ENCODE data around the gene CHST15.

Gene CHST15

GRCh38 chr10:124007102-124007772, 86.2 kb downstream of the CHST15 start:
- H3K27ac Mint-ChIP-seq (ENCODE audit: low read depth) = no peak overlapping the region
- H3K9me3 Mint-ChIP-seq = no peaks in the 10 kb centered on the region
- no peak for DNase-seq (ENCODE audit: low spot score in 2 of 2)
- no peaks in the 10 kb centered on the region for H3K36me3 Mint-ChIP-seq (ENCODE audit: insufficient read depth)
- peaks cover 25% of the 10 kb centered on the region for H3K27me3 Mint-ChIP-seq
- H3K4me3 Mint-ChIP-seq = no peak overlapping the region
- no peaks in the 10 kb centered on the region for H3K4me1 Mint-ChIP-seq
- no peak for ATAC-seq (replicated peaks; ENCODE audit: extremely low read depth, poor library complexity, severe bottlenecking)

- no peak overlapping the region for H3K4me3 Mint-ChIP-seq
- DNase-seq (ENCODE audit: low spot score in 2 of 2) (no peak), ATAC-seq (replicated peaks; ENCODE audit: extremely low read depth, poor library complexity, severe bottlenecking) (no peak)
- no peaks in the 10 kb centered on the region for H3K9me3 Mint-ChIP-seq
- no peaks in the 10 kb centered on the region for H3K36me3 Mint-ChIP-seq (ENCODE audit: insufficient read depth)
- H3K27ac Mint-ChIP-seq (ENCODE audit: low read depth) = no peak overlapping the region
- peaks cover 26% of the 10 kb centered on the region for H3K27me3 Mint-ChIP-seq
- no peaks in the 10 kb centered on the region for H3K4me1 Mint-ChIP-seq
Measured at GRCh38 chr10:124006526-124006925, 86.9 kb downstream of the CHST15 start.

- H3K4me3 Mint-ChIP-seq = no peak overlapping the region
- H3K4me1 Mint-ChIP-seq = no peaks in the 10 kb centered on the region
- DNase-seq (ENCODE audit: low spot score in 2 of 2) (no peak), ATAC-seq (replicated peaks; ENCODE audit: extremely low read depth, poor library complexity, severe bottlenecking) (no peak)
- H3K27ac Mint-ChIP-seq (ENCODE audit: low read depth) = no peak overlapping the region
- no peaks in the 10 kb centered on the region for H3K36me3 Mint-ChIP-seq (ENCODE audit: insufficient read depth)
- H3K9me3 Mint-ChIP-seq = no peaks in the 10 kb centered on the region
- peaks cover 31% of the 10 kb centered on the region for H3K27me3 Mint-ChIP-seq
Measured at GRCh38 chr10:124005991-124006392, 87.4 kb downstream of the CHST15 start.

GRCh38 chr10:124005091-124005490, 88.3 kb downstream of the CHST15 start:
- Mint-ChIP-seq H3K4me3 (no peak overlapping the region), H3K9me3 (no peaks in the 10 kb centered on the region), H3K27ac (ENCODE audit: low read depth) (no peak overlapping the region), H3K36me3 (ENCODE audit: insufficient read depth) (no peaks in the 10 kb centered on the region), H3K4me1 (no peaks in the 10 kb centered on the region), H3K27me3 (peaks cover 40% of the 10 kb centered on the region)
- DNase-seq (ENCODE audit: low spot score in 2 of 2) (no peak), ATAC-seq (replicated peaks; ENCODE audit: extremely low read depth, poor library complexity, severe bottlenecking) (no peak)

- Mint-ChIP-seq H3K27ac (ENCODE audit: low read depth) (no peak overlapping the region), H3K4me1 (no peaks in the 10 kb centered on the region), H3K9me3 (no peaks in the 10 kb centered on the region), H3K4me3 (no peak overlapping the region), H3K27me3 (peaks cover 45% of the 10 kb centered on the region), H3K36me3 (ENCODE audit: insufficient read depth) (no peaks in the 10 kb centered on the region)
- ATAC-seq (replicated peaks; ENCODE audit: extremely low read depth, poor library complexity, severe bottlenecking) (no peak), DNase-seq (ENCODE audit: low spot score in 2 of 2) (no peak)
Measured at GRCh38 chr10:124004663-124005004, 88.8 kb downstream of the CHST15 start.

GRCh38 chr10:124003871-124004662, 89.3 kb downstream of the CHST15 start:
- no peak overlapping the region for H3K4me3 Mint-ChIP-seq
- no peaks in the 10 kb centered on the region for H3K36me3 Mint-ChIP-seq (ENCODE audit: insufficient read depth)
- H3K27me3 Mint-ChIP-seq = peaks cover 51% of the 10 kb centered on the region
- no peak overlapping the region for H3K27ac Mint-ChIP-seq (ENCODE audit: low read depth)
- no peaks in the 10 kb centered on the region for H3K4me1 Mint-ChIP-seq
- DNase-seq (ENCODE audit: low spot score in 2 of 2) (no peak), ATAC-seq (replicated peaks; ENCODE audit: extremely low read depth, poor library complexity, severe bottlenecking) (no peak)
- H3K9me3 Mint-ChIP-seq = no peaks in the 10 kb centered on the region

GRCh38 chr10:124003481-124003870, 89.9 kb downstream of the CHST15 start:
- Mint-ChIP-seq H3K4me3 (no peak overlapping the region), H3K36me3 (ENCODE audit: insufficient read depth) (no peaks in the 10 kb centered on the region), H3K27me3 (peaks cover 57% of the 10 kb centered on the region), H3K4me1 (no peaks in the 10 kb centered on the region), H3K27ac (ENCODE audit: low read depth) (no peak overlapping the region), H3K9me3 (no peaks in the 10 kb centered on the region)
- DNase-seq (ENCODE audit: low spot score in 2 of 2) (no peak), ATAC-seq (replicated peaks; ENCODE audit: extremely low read depth, poor library complexity, severe bottlenecking) (no peak)

- no peaks in the 10 kb centered on the region for H3K9me3 Mint-ChIP-seq
- no peak overlapping the region for H3K27ac Mint-ChIP-seq (ENCODE audit: low read depth)
- no peaks in the 10 kb centered on the region for H3K36me3 Mint-ChIP-seq (ENCODE audit: insufficient read depth)
- DNase-seq (ENCODE audit: low spot score in 2 of 2) (no peak), ATAC-seq (replicated peaks; ENCODE audit: extremely low read depth, poor library complexity, severe bottlenecking) (no peak)
- H3K4me3 Mint-ChIP-seq = no peak overlapping the region
- no peaks in the 10 kb centered on the region for H3K4me1 Mint-ChIP-seq
- peaks cover 61% of the 10 kb centered on the region for H3K27me3 Mint-ChIP-seq
Measured at GRCh38 chr10:124003070-124003419, 90.4 kb downstream of the CHST15 start.

GRCh38 chr10:124002391-124003069, 90.9 kb downstream of the CHST15 start:
- ATAC-seq (replicated peaks; ENCODE audit: extremely low read depth, poor library complexity, severe bottlenecking) = no peak
- Mint-ChIP-seq H3K4me3 (no peak overlapping the region), H3K4me1 (no peaks in the 10 kb centered on the region), H3K9me3 (no peaks in the 10 kb centered on the region), H3K36me3 (ENCODE audit: insufficient read depth) (no peaks in the 10 kb centered on the region), H3K27me3 (peaks cover 66% of the 10 kb centered on the region), H3K27ac (ENCODE audit: low read depth) (no peak overlapping the region)
- no peak for DNase-seq (ENCODE audit: low spot score in 2 of 2)

- Mint-ChIP-seq H3K27me3 (peaks cover 67% of the 10 kb centered on the region), H3K4me1 (no peaks in the 10 kb centered on the region), H3K9me3 (no peaks in the 10 kb centered on the region), H3K36me3 (ENCODE audit: insufficient read depth) (no peaks in the 10 kb centered on the region), H3K27ac (ENCODE audit: low read depth) (no peak overlapping the region), H3K4me3 (no peak overlapping the region)
- no peak for DNase-seq (ENCODE audit: low spot score in 2 of 2)
- ATAC-seq (replicated peaks; ENCODE audit: extremely low read depth, poor library complexity, severe bottlenecking) = no peak
Measured at GRCh38 chr10:124001391-124002148, 91.8 kb downstream of the CHST15 start.

- Mint-ChIP-seq H3K4me3 (no peak overlapping the region), H3K9me3 (no peaks in the 10 kb centered on the region), H3K36me3 (ENCODE audit: insufficient read depth) (no peaks in the 10 kb centered on the region), H3K27me3 (peaks cover 67% of the 10 kb centered on the region), H3K4me1 (no peaks in the 10 kb centered on the region), H3K27ac (ENCODE audit: low read depth) (no peak overlapping the region)
- DNase-seq (ENCODE audit: low spot score in 2 of 2) (no peak), ATAC-seq (replicated peaks; ENCODE audit: extremely low read depth, poor library complexity, severe bottlenecking) (no peak)
Measured at GRCh38 chr10:124000792-124001201, 92.6 kb downstream of the CHST15 start.

GRCh38 chr10:123999956-124000615, 93.3 kb downstream of the CHST15 start:
- no peaks in the 10 kb centered on the region for H3K9me3 Mint-ChIP-seq
- H3K4me3 Mint-ChIP-seq = no peak overlapping the region
- no peaks in the 10 kb centered on the region for H3K36me3 Mint-ChIP-seq (ENCODE audit: insufficient read depth)

More at GRCh38 chr10:123999956-124000615, 93.3 kb downstream of the CHST15 start:
- no peaks in the 10 kb centered on the region for H3K4me1 Mint-ChIP-seq
- no peak overlapping the region for H3K27ac Mint-ChIP-seq (ENCODE audit: low read depth)
- ATAC-seq (replicated peaks; ENCODE audit: extremely low read depth, poor library complexity, severe bottlenecking) (no peak), DNase-seq (ENCODE audit: low spot score in 2 of 2) (peak in 1 of 2 donors; percentile 7)
- peaks cover 67% of the 10 kb centered on the region for H3K27me3 Mint-ChIP-seq
